GM23338 (cell line): ENCODE data around the gene ATRIP.

Source experiments
- CREB1 ChIP-seq: fragments of 250-450 bp; sonication (Bioruptor Pico); IDR thresholded peaks from 2 replicates; pipeline ENCODE4 v1.5.0; 2020; ENCODE audit warnings: low read depth, mild to moderate bottlenecking, moderate library complexity
- EZH2 ChIP-seq: fragments of 200-600 bp; sonication (generic); IDR thresholded peaks from one replicate; pipeline ENCODE4 v1.8.0; 2017; ENCODE audit warnings: antibody characterized with exemption, mild to moderate bottlenecking, low read depth; ENCODE audit not compliant: unreplicated experiment
- POLR2AphosphoS5 ChIP-seq: IDR thresholded peaks from 2 replicates; pipeline ENCODE4 v1.6.1; 2016; ENCODE audit warnings: antibody characterized with exemption, low read depth
- REST ChIP-seq: IDR thresholded peaks from one replicate; pipeline ENCODE4 v1.6.1; 2018; ENCODE audit warnings: antibody characterized with exemption; ENCODE audit not compliant: unreplicated experiment
- STAT1 ChIP-seq: IDR thresholded peaks from one replicate; pipeline ENCODE4 v1.6.1; 2016; ENCODE audit warnings: antibody characterized with exemption; ENCODE audit not compliant: unreplicated experiment
- TF ChIP-seq, protein P1 (sequence below), 2 experiments: fragments of 200-600 bp in 1 of 2; sonication (generic) in 1 of 2; conservative IDR thresholded peaks; 2 replicates each; pipeline versions ENCODE4 v1.5.1 to v1.6.1; 2016 to 2017; ENCODE audit warnings: antibody characterized with exemption in 2 of 2, low read depth in 2 of 2, mild to moderate bottlenecking in 2 of 2, moderate library complexity in 1 of 2
- TF ChIP-seq, protein P2 (sequence below): IDR thresholded peaks from 2 replicates; pipeline ENCODE4 v1.6.1; 2016; ENCODE audit warnings: antibody characterized with exemption

DNA sequence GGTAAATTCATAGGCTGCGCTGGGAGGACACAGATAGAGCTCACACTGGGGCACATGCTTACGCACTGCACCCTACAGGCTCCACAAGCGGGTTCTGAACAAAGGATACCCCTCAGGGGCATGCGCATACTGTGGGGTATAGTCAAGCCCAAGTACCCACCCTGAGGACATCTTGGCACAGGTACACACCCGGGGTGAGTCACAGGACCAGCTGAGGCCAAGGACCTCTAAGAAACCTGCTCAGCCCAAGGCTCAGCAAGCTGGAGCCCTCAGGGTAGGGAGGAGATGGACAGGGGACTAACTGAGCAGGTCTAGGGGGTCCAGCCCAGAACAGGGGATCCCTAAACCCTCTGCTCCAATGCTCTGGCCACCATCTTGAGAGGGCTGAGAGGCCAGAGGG, 54.1 kb downstream of the ATRIP start:
- TF ChIP-seq, protein P1, sequence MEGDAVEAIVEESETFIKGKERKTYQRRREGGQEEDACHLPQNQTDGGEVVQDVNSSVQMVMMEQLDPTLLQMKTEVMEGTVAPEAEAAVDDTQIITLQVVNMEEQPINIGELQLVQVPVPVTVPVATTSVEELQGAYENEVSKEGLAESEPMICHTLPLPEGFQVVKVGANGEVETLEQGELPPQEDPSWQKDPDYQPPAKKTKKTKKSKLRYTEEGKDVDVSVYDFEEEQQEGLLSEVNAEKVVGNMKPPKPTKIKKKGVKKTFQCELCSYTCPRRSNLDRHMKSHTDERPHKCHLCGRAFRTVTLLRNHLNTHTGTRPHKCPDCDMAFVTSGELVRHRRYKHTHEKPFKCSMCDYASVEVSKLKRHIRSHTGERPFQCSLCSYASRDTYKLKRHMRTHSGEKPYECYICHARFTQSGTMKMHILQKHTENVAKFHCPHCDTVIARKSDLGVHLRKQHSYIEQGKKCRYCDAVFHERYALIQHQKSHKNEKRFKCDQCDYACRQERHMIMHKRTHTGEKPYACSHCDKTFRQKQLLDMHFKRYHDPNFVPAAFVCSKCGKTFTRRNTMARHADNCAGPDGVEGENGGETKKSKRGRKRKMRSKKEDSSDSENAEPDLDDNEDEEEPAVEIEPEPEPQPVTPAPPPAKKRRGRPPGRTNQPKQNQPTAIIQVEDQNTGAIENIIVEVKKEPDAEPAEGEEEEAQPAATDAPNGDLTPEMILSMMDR (conservative IDR thresholded peaks at IDR 0.05; ENCODE audit: low read depth in 2 of 2): no peak
- TF ChIP-seq, protein P2, sequence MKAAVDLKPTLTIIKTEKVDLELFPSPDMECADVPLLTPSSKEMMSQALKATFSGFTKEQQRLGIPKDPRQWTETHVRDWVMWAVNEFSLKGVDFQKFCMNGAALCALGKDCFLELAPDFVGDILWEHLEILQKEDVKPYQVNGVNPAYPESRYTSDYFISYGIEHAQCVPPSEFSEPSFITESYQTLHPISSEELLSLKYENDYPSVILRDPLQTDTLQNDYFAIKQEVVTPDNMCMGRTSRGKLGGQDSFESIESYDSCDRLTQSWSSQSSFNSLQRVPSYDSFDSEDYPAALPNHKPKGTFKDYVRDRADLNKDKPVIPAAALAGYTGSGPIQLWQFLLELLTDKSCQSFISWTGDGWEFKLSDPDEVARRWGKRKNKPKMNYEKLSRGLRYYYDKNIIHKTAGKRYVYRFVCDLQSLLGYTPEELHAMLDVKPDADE: no peak
- TF ChIP-seq EZH2: no peak
- TF ChIP-seq CREB1 (CRISPR knock-in tag): no peak
- no peak for TF ChIP-seq POLR2AphosphoS5
- no peak for TF ChIP-seq REST
- TF ChIP-seq STAT1: no peak
